ENCODE measurements around the gene SRP14.

The SRP14 gene

DNA sequence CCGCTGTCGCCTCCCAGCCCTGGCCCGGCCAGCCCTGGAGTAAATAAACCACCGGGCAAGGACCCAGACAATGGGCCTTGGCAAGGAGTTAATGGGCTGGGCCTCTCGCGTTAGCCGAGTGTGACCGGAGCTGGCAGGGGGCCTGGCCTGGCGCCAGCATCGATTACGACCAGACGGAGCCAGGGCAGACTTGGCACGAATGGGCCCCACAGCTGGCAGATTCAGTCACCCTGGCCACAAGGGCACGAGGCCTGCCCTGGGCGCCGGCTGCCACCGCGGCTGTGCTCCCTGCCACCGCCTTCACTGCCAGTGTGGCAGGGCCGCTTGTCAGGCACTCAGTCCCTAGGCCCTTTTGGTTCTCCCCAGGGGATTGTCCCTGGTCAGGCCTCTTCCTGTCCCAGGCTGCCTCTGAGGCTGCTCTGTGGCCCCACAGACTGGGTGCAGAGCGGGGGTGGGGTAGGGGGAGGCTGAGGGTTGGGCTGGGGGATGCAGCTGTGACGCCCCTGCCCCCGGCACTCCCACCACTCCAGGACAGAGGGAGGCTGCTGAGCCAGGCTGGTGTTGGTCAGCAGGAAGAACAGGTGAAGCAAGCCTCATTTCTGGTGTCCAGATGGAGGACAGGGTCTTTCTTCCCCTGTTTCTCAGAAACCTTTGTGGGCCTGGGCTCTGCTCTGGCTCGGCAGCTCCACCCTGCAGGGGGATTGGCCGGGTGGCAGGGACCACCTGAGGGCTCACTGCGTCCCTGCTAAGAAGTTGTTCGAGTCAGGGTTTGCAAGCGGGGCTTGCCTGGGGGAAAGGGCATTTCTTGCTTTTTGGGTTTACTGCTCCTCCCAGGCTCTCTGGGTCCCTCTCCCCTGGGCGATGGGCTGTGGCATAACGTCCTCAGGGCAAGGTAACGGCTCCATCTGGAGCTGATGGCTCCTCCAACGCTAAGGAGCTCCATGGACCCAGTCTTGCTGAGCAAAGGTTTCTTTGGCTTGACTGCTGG, 30.5 kb upstream of the SRP14 start:
- no peak for DNase-seq (ENCODE audit: extremely low read depth in 1 of 2, low read depth in 1 of 2)

DNA sequence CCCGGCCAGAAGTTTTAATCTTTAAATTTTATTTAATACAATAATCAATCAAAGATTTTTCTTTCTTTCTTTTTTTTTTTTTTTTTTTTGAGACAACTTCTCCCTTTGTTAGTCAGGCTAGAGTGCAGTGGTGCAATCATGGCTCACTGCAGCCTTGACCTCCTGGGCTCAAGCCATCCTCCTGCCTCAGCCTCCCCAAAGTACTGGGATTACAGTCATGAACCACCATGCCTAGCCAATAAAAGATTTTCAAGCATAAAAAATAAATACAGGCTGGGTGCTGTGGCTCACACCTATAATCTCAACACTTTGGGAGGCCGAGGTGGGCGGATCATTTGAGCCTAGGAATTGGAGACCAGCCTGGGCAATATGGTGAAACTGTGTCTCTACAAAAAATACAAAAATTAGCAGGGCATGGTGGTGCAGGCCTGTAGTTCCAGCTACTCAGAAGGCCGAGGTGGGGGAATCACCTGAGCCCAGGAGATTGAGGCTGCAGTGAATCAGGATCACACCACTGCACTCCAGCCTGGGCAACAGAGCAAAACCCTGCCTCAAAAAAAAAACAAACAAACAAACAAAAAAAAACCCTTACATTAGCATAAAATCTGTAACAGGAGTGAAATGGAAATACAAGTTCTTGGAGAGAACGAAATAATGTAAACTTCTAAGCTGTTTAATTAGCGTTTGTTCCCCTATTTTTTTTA, 29.1 kb upstream of the SRP14 start:
- DNase-seq (ENCODE audit: extremely low read depth in 1 of 2, low read depth in 1 of 2) = no peak

GRCh38 chr15:40066589-40066988, 27.6 kb upstream of the SRP14 start:
- no peak for DNase-seq (ENCODE audit: extremely low read depth in 1 of 2, low read depth in 1 of 2)

DNA sequence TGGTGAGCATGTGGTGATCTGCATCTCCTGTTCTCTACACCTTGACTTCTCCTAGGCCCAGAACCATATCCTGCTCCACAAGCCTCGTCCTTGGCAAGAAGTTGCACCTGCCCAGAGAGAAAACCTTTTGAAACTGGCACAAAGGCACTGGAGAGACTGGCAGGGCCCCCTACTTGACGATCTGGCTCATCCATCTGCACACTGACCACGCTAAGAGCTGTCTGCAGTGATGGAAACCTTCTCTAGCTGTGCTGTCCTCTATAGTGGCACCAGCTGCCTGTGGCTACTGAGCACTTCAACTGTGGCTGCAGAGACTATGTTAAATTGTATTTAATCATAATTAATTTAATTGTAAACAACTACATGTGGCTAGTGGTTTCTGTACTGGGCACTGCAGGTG, 26.2 kb upstream of the SRP14 start:
- no peak for DNase-seq (ENCODE audit: extremely low read depth in 1 of 2, low read depth in 1 of 2)

GRCh38 chr15:40064231-40064894, 25.4 kb upstream of the SRP14 start:
- no peak for DNase-seq (ENCODE audit: extremely low read depth in 1 of 2, low read depth in 1 of 2)

DNA sequence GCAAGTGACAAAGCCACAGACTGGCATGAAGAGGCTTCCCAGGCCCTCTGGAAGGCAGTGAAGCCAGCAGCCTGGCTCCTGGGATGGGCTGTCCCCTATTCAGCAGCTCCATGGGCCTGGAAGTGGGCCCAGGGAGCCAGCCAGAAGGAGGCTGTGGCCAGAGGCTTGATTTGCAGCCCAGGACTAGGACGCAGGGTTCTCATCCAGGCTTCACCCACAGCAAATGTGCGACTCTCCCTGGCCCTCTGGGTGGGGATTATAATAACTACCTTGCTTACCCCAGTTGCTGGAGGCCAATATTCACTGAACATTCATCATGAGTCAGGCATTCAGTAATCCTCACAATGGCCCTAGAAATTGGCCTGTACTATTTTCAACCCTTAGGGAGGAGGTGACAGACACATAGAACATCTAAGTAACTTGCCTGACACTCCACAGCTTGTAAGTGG, 24.6 kb upstream of the SRP14 start:
- DNase-seq (ENCODE audit: extremely low read depth in 1 of 2, low read depth in 1 of 2) = no peak

DNA sequence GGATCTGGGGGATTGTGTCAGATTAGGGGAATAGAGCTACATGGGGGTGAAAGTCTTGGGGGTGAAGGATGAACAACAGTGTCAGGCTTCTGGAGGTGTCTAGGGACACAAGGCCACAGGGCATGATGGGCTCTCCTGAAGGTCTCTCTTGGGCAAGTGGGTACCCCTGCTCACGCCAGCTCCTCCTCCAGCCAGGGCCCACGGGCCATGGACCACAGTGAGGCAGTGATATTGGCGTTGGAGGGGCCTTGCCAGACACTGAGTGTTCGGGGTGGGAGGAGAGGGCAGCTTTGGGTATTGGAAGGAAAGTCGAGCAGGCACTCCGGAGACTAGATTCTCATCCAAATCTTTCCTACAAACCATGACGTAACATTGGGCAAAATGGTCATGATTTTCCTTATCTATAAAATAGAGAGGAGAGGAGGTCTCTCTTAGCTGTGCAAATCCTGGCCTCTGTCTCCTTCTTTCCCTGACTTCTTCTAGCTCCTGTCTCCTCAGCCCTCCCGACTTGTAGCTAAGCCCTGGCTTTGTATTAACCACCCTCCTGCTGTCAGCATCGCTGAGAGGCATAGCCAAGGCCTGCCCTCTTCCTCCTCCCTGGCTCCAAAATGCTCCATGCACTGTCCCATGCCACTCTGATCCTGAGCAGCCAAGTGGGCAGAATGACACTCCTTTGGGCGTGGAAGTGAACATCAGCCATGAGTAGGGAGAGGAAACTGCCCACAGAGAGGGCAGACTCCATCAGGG, 24.0 kb upstream of the SRP14 start:
- DNase-seq (ENCODE audit: extremely low read depth in 1 of 2, low read depth in 1 of 2) = no peak

DNA sequence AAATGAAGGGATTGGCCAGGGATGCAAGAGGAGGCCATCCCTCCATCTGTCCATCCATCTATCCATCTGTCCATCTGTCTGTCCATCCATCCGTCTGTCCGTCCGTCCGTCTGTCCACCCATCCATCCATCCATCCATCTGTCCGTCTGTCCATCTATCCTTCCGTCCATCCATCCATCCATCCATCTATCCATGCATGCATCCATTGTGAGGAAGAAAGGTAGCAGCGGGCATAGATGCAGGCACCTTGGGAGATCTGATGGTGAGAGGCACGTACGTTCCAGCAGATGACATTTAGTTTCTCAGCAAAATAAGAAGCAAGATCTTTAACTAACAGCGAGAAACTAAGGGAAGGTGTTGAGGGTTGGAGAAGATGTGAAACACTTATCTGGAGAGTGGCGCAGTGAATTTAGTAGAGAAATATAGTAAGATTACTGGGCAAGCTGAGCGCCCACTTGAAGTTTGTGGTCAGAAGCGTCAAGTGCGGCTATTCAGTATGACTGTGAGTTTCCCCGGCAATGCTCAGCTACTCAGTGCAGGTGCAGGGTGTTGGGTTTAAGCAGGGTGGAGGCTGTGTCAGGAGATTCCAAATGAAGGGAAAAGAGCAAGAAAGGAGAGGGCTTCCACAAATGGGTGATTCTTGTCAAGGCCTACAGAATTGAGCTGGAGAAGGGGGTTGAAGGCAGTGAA, 22.4 kb upstream of the SRP14 start:
- DNase-seq (ENCODE audit: extremely low read depth in 1 of 2, low read depth in 1 of 2) = no peak

- DNase-seq (ENCODE audit: extremely low read depth in 1 of 2, low read depth in 1 of 2) = no peak
These were observed 21.4 kb upstream of the SRP14 start for GRCh38 chr15:40060236-40060961.

DNA sequence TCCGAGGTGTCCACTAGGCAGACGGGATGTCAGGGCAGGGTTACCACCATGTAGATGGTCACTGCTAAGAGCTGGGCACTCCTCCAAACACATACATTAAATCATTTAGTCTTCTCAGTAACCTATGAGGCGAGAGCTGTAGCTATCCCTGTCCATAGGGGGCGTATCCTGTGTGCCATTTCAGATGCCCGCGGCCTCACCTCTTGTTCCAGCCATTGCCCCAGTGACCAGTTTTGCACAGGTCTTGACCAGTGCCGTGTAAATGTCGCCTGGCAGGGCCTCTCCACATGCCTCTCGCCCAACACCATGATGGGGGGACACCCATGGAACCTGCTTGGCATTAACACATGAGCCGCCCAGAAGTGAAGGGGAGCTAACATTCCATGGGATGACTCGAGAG, 20.8 kb upstream of the SRP14 start:
- no peak for DNase-seq (ENCODE audit: extremely low read depth in 1 of 2, low read depth in 1 of 2)

DNA sequence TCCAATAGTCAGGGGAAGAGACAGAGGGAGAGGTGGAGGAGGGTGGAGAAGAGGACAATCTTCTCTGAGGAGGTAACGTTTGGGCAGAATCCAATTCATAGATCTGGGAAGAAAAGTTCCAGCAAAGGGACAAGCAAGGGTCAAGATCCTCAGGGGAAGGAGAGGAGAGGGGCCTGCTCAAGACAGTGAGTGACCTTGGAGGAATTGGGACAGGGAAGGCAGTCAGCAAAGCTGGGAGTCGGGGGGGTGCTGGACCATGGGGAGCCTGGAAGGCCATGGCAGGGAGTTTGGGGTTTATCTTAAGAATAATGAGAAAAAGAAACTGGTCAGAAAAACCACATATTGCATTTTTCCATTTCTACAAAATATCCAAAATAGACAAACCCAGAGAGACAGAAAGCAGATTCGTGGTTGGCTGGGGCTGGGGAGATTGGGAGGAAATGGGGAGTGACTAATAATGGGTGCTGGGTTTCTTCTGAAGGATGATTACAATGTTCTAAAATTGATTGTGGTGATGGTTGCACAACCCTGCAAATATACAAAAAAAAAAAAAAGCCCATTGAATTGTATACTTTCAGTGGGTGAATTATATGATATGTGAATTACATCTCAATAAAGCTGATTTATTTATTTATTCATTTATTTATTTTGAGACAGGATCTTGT, 19.6 kb upstream of the SRP14 start:
- DNase-seq (ENCODE audit: extremely low read depth in 1 of 2, low read depth in 1 of 2) = no peak

GRCh38 chr15:40055576-40056293, 16.8 kb upstream of the SRP14 start:
- no peak for DNase-seq (ENCODE audit: extremely low read depth in 1 of 2, low read depth in 1 of 2)

DNA sequence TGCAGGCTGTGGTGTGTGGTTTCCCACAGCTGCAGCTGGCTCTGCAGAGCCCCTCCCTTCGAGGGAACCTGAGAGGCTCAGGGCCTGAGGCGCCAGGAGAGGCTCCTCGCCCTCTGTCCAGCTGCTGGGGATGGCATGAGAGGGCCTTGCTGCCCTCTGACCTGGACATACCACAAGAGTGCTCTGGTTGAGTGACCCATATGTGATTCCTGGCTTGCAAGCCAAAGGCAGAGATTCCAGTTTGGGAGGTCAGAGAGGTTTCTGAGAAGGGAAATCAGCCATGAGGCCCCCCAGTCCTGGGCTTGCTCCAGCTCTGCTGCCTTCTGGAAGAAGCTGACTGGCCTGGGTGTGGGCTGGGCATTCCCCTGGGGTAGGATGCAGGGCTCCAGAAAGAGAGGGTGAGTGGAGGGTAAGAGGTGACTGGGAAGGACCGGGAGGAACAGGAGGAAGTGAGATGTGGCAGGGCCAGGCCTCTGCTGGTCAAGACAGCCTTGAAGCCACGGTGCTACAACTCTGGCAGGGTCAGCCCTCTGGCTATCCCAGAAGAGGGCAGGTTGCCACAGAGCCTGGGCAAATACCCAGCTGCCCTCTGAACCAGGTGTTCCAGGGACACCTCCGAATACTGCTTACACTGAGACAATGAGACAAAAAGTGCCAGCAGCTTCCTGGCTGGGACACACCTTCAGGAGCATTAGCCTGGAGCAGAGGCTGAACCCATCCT, 16.0 kb upstream of the SRP14 start:
- DNase-seq (ENCODE audit: extremely low read depth in 1 of 2, low read depth in 1 of 2) = no peak

GRCh38 chr15:40054605-40054854, 15.5 kb upstream of the SRP14 start:
- DNase-seq (ENCODE audit: extremely low read depth in 1 of 2, low read depth in 1 of 2) = no peak

DNA sequence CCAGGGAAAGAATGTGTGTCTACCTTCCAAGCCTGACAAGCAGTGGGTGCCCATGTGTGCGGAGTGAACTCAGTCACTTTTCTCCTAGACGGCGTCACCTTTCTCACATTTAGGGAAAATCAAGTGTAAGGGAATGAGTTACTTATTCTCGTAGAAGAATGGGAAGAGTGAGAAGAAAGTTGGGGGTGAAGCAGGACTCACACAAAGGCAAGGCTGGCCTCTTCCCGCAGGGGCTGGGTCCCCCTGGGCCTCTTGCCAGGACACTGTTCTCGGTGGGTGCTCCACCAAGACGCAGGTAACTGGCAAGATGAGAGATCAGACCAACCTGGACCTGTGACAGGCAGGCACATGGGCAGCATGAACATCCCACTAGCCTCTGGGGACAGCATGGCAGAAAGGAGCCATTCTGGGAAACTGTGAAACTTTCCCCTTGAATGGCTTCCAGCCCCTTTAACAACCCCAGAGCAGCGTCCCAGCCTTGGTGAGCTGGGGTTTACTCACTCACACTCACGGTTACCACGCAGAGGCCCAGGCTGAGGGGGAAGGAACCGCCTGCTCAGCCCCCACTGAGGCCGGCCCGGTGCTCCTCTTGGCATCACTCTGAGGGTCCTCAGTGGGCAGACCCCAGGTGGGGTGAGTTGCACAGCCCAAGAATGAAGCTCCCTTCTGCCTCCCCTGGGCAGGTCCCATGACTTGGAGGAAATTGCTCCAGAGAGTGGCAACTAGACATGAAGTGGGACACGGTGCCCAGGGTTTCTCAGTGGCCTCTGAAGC, 15.0 kb upstream of the SRP14 start:
- DNase-seq (ENCODE audit: extremely low read depth in 1 of 2, low read depth in 1 of 2) = no peak

DNA sequence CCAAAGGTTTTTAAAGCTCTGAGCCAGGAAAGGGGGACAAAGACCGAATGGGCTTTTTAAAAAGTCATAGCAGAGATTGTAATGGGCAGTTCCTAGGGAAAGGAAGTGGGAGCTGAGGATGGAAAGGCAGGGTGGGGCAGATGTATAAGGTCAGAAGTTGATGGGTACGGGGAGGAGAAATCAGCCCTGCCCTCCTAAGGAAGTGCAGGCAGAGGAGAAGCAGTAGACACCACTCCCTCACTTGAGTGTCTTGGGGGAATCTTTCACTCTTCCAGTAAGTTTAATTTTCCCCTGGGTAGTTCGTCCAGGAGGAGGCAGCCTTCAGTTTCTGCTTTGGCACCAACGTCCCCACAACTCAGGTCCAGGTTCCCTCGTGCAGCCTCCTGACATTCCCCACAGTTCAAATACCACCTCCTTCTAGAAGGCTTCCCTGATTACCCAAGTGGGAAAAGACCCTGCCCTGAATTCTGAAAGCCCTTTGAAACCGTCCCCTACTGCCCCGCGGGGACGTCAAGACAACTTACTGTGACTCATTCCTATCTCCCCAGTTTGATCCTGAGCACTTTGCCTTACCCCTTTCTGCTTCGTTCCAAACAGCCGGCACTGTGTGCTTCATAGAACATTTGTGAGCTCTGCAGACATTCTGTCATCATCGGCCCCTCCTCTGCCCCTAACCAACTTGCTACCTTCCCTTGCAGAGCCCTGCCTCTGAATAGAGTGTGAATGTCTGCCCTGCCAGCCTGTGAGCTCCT, 14.3 kb upstream of the SRP14 start:
- DNase-seq (ENCODE audit: extremely low read depth in 1 of 2, low read depth in 1 of 2) = no peak

GRCh38 chr15:40052604-40053003, 13.6 kb upstream of the SRP14 start:
- no peak for DNase-seq (ENCODE audit: extremely low read depth in 1 of 2, low read depth in 1 of 2)
